SH-SY5Y (cell line): Measurements from ENCODE around the gene MAST4.

Experiments
- GATA2 ChIP-seq: IDR thresholded peaks from 2 replicates; pipeline ENCODE4 v1.6.1; 2011; ENCODE audit warnings: mild to moderate bottlenecking, low read depth, low read length
- GATA3 ChIP-seq: IDR thresholded peaks from 2 replicates; pipeline ENCODE4 v1.6.1; 2011; ENCODE audit warnings: low read depth, mild to moderate bottlenecking, low read length, moderate library complexity

GRCh38 chr5:66874004-66874403 lies 277.8 kb downstream of the MAST4 start:
- TF ChIP-seq GATA3 = no peak
- TF ChIP-seq GATA2 = no peak
